AG10803 (cell line): ENCODE data around the gene FAM114A2.
"Not testable (repeated sequence)": the region's sequence is repeated elsewhere in the genome, so short reads cannot be mapped to it uniquely, and the experiment has no call there.

ENCODE experiments used
- DNase-seq: peaks from one replicate; pipeline ENCODE4 v3.0.0; 2010; ENCODE audit warnings: low read depth
- H3K4me3 ChIP-seq: 2 replicates; pipeline ENCODE4 v1.5.1; 2011; ENCODE audit warnings: mild to moderate bottlenecking, low read length, control low read depth
- CTCF ChIP-seq: conservative IDR thresholded peaks from 2 replicates; pipeline ENCODE4 v1.5.1; 2011; ENCODE audit warnings: mild to moderate bottlenecking, low read length, control low read depth, inconsistent platforms

FAM114A2 gene

GRCh38 chr5:154034944-154035343 is 3.8 kb downstream of the FAM114A2 start:
- no peak for TF ChIP-seq CTCF
- no peak overlapping the region for H3K4me3 ChIP-seq
- DNase-seq: no peak

- DNase-seq: no peak
- H3K4me3 ChIP-seq: no peak overlapping the region
- no peak for TF ChIP-seq CTCF
These were observed 6.7 kb downstream of the FAM114A2 start for GRCh38 chr5:154031937-154032489.

- no peak for TF ChIP-seq CTCF
- DNase-seq: no peak
- H3K4me3 ChIP-seq: no peak overlapping the region
These were observed 12.8 kb downstream of the FAM114A2 start for GRCh38 chr5:154025951-154026350.

- H3K4me3 ChIP-seq, DNase-seq: not testable (repeated sequence)
These were observed 19.8 kb downstream of the FAM114A2 start for GRCh38 chr5:154018919-154019318.

GRCh38 chr5:154015071-154015693 is 23.5 kb downstream of the FAM114A2 start:
- TF ChIP-seq CTCF: no peak
- no peak for DNase-seq
- no peak overlapping the region for H3K4me3 ChIP-seq

GRCh38 chr5:154010660-154011059 is 28.1 kb downstream of the FAM114A2 start:
- TF ChIP-seq CTCF: no peak
- H3K4me3 ChIP-seq: no peak overlapping the region
- peak; percentile 13 for DNase-seq

- no peak for TF ChIP-seq CTCF
- DNase-seq: no peak
- H3K4me3 ChIP-seq: no peak overlapping the region
These were observed 33.1 kb downstream of the FAM114A2 start for GRCh38 chr5:154005648-154006047.
